Parathyroid adenoma (tissue), 2 donors: ENCODE measurements around the gene ARHGAP12.

Experiments
- H2AFZ ChIP-seq: fragments of 300-600 bp; sonication (generic); one replicate; pipeline ENCODE4 v1.7.0; 2017; ENCODE audit warnings: antibody characterized with exemption, mild to moderate bottlenecking
- H3K27ac ChIP-seq: fragments of 300-600 bp; sonication (generic); one replicate; pipeline ENCODE4 v1.7.0; 2017
- H3K27me3 ChIP-seq: fragments of 300-600 bp; sonication (generic); one replicate; pipeline ENCODE4 v1.7.0; 2017; ENCODE audit warnings: low read length; ENCODE audit not compliant: control insufficient read depth, insufficient read depth
- H3K36me3 ChIP-seq: fragments of 300-600 bp; sonication (generic); one replicate; pipeline ENCODE4 v1.7.0; 2017; ENCODE audit warnings: low read length; ENCODE audit not compliant: control insufficient read depth, insufficient read depth
- H3K4me1 ChIP-seq: fragments of 300-600 bp; sonication (generic); one replicate; pipeline ENCODE4 v1.7.0; 2017; ENCODE audit warnings: control low read depth
- H3K4me2 ChIP-seq: fragments of 300-600 bp; sonication (generic); one replicate; pipeline ENCODE4 v1.7.0; 2017; ENCODE audit warnings: low read length
- H3K4me3 ChIP-seq: fragments of 300-600 bp; sonication (generic); one replicate; pipeline ENCODE4 v1.7.0; 2017; ENCODE audit warnings: low read depth, low read length
- H3K79me2 ChIP-seq: fragments of 300-600 bp; sonication (generic); one replicate; pipeline ENCODE4 v1.7.0; 2017; ENCODE audit warnings: control low read depth
- H3K9ac ChIP-seq: fragments of 300-600 bp; sonication (generic); one replicate; pipeline ENCODE4 v1.7.0; 2017; ENCODE audit warnings: mild to moderate bottlenecking
- H3K9me3 ChIP-seq: fragments of 300-600 bp; sonication (generic); one replicate; pipeline ENCODE4 v1.7.0; 2017; ENCODE audit warnings: low read length; ENCODE audit not compliant: control insufficient read depth
- TF ChIP-seq, protein P1 (sequence below): fragments of 300-600 bp; sonication (generic); IDR thresholded peaks from one replicate; pipeline ENCODE4 v1.7.0; 2017; ENCODE audit warnings: antibody characterized with exemption, mild to moderate bottlenecking
- donor health status: primary hyperparathyroidism.

The ARHGAP12 gene

DNA sequence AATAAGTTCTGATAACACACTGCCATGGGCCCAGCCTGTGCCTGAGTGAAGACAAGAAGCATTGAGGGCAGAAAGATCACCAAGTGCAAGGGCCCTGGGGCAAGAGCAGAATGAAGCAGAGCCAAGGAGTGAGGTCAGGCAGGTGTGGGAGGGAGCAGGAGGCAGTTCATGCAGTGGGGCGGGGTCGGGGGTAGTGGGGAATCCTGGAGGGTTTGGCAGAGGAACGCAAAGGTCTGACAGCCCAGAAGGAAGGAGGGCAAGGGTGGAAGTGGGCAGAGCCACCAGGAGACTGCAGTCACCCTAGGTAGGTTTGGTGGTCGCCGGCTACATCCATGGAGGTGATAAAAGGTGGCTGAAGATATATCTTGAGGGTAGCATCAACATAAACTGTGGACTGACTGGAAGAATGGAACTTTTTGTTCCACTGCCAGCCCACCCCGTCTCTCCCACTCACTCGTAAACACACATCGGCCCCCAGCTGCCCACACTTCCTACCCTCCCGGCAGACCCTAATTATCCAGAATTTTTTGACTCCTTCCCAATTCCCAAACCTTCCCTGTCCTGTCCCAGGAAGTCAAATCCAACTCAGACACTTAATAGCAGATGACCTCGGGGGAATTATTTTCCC lies 172.4 kb downstream of the ARHGAP12 start:
- Histone ChIP-seq H3K27me3 (no peaks in the 10 kb centered on the region), H3K9me3 (no peaks in the 10 kb centered on the region), H3K79me2 (no peaks in the 10 kb centered on the region), H3K9ac (no peak overlapping the region), H3K4me2 (no peak overlapping the region), H3K4me1 (peaks cover 6% of the 10 kb centered on the region), H2AFZ (no peak overlapping the region), H3K36me3 (no peaks in the 10 kb centered on the region), H3K4me3 (no peak overlapping the region), H3K27ac (no peak overlapping the region)
- TF ChIP-seq, protein P1, sequence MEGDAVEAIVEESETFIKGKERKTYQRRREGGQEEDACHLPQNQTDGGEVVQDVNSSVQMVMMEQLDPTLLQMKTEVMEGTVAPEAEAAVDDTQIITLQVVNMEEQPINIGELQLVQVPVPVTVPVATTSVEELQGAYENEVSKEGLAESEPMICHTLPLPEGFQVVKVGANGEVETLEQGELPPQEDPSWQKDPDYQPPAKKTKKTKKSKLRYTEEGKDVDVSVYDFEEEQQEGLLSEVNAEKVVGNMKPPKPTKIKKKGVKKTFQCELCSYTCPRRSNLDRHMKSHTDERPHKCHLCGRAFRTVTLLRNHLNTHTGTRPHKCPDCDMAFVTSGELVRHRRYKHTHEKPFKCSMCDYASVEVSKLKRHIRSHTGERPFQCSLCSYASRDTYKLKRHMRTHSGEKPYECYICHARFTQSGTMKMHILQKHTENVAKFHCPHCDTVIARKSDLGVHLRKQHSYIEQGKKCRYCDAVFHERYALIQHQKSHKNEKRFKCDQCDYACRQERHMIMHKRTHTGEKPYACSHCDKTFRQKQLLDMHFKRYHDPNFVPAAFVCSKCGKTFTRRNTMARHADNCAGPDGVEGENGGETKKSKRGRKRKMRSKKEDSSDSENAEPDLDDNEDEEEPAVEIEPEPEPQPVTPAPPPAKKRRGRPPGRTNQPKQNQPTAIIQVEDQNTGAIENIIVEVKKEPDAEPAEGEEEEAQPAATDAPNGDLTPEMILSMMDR = no peak
